ENCODE data around the gene ENPEP. TPM values are rescaled to one million over a fixed set of nuclear protein-coding genes. Genes with fewer than 3 reads are reported as not detected.

Gene ENPEP
- total and polyA plus RNA-seq, 2 donors from 2014 or later, result 39.9 to 83.2 TPM

- Histone ChIP-seq H3K36me3 (ENCODE audit: control insufficient read depth in 2 of 3, insufficient read depth in 3 of 3, low read length in 3 of 3) (no peaks in the 10 kb centered on the region), H3K4me1 (ENCODE audit: control insufficient read depth in 2 of 3, insufficient read depth in 2 of 3, low read depth in 1 of 3, low read length in 3 of 3) (no peaks in the 10 kb centered on the region), H3K27me3 (ENCODE audit: control insufficient read depth, insufficient read depth, low read length) (no peaks in the 10 kb centered on the region), H3K9ac (ENCODE audit: low read length in 3 of 3) (no peak overlapping the region), H3K27ac (ENCODE audit: low read depth in 2 of 2, low read length in 2 of 2) (no peak overlapping the region), H3K9me3 (ENCODE audit: control insufficient read depth in 2 of 3, insufficient read depth in 1 of 3, low read length in 3 of 3) (no peaks in the 10 kb centered on the region), H3K4me3 (ENCODE audit: low read length in 3 of 3) (no peak overlapping the region)
- FAIRE-seq, result no peak
- TF ChIP-seq CTCF (IDR thresholded peaks at IDR 0.05; ENCODE audit: borderline replicate concordance, extremely low read depth, insufficient read depth), result no peak
- no peak for DNase-seq
- intact Hi-C loops (cut with DNase I), result no loop called here
Measured at GRCh38 chr4:110454441-110454840, 21.5 kb upstream of the ENPEP start.

- FAIRE-seq (no peak), DNase-seq (no peak)
- intact Hi-C loops (cut with DNase I), result no loop called here
- no peaks in the 10 kb centered on the region for H3K9me3 ChIP-seq (ENCODE audit: control insufficient read depth in 2 of 3, insufficient read depth in 1 of 3, low read length in 3 of 3)
- no peaks in the 10 kb centered on the region for H3K4me1 ChIP-seq (ENCODE audit: control insufficient read depth in 2 of 3, insufficient read depth in 2 of 3, low read depth in 1 of 3, low read length in 3 of 3)
- no peak overlapping the region for H3K27ac ChIP-seq (ENCODE audit: low read depth in 2 of 2, low read length in 2 of 2)
- no peak overlapping the region for H3K9ac ChIP-seq (ENCODE audit: low read length in 3 of 3)
- TF ChIP-seq CTCF (IDR thresholded peaks at IDR 0.05; ENCODE audit: borderline replicate concordance, extremely low read depth, insufficient read depth), result no peak
- H3K4me3 ChIP-seq (ENCODE audit: low read length in 3 of 3), result no peak overlapping the region
- H3K27me3 ChIP-seq (ENCODE audit: control insufficient read depth, insufficient read depth, low read length), result no peaks in the 10 kb centered on the region
- no peaks in the 10 kb centered on the region for H3K36me3 ChIP-seq (ENCODE audit: control insufficient read depth in 2 of 3, insufficient read depth in 3 of 3, low read length in 3 of 3)
Measured at GRCh38 chr4:110458494-110459266, 17.3 kb upstream of the ENPEP start.

GRCh38 chr4:110460074-110460746, 15.7 kb upstream of the ENPEP start:
- no peak for TF ChIP-seq CTCF (IDR thresholded peaks at IDR 0.05; ENCODE audit: borderline replicate concordance, extremely low read depth, insufficient read depth)
- Histone ChIP-seq H3K27ac (ENCODE audit: low read depth in 2 of 2, low read length in 2 of 2) (no peak overlapping the region), H3K4me1 (ENCODE audit: control insufficient read depth in 2 of 3, insufficient read depth in 2 of 3, low read depth in 1 of 3, low read length in 3 of 3) (no peaks in the 10 kb centered on the region), H3K9me3 (ENCODE audit: control insufficient read depth in 2 of 3, insufficient read depth in 1 of 3, low read length in 3 of 3) (no peaks in the 10 kb centered on the region), H3K4me3 (ENCODE audit: low read length in 3 of 3) (no peak overlapping the region), H3K9ac (ENCODE audit: low read length in 3 of 3) (no peak overlapping the region), H3K36me3 (ENCODE audit: control insufficient read depth in 2 of 3, insufficient read depth in 3 of 3, low read length in 3 of 3) (no peaks in the 10 kb centered on the region), H3K27me3 (ENCODE audit: control insufficient read depth, insufficient read depth, low read length) (no peaks in the 10 kb centered on the region)
- DNase-seq (no peak), FAIRE-seq (no peak)
- intact Hi-C loops (cut with DNase I), result no loop called here

Measured in kidney (tissue), 14 donors.